GM18909 (cell line): Measurements from ENCODE around the gene ABCC1.
"Not testable (repeated sequence)": the region's sequence is repeated elsewhere in the genome, so short reads cannot be mapped to it uniquely, and the experiment has no call there.

ENCODE experiments used
- ATAC-seq: cut with Tn5 transposase; IDR thresholded peaks from one replicate; pipeline ENCODE4 v1.9.1; 2021; ENCODE audit warnings: mild to moderate bottlenecking; ENCODE audit not compliant: unreplicated experiment, poor library complexity

ABCC1 gene

DNA sequence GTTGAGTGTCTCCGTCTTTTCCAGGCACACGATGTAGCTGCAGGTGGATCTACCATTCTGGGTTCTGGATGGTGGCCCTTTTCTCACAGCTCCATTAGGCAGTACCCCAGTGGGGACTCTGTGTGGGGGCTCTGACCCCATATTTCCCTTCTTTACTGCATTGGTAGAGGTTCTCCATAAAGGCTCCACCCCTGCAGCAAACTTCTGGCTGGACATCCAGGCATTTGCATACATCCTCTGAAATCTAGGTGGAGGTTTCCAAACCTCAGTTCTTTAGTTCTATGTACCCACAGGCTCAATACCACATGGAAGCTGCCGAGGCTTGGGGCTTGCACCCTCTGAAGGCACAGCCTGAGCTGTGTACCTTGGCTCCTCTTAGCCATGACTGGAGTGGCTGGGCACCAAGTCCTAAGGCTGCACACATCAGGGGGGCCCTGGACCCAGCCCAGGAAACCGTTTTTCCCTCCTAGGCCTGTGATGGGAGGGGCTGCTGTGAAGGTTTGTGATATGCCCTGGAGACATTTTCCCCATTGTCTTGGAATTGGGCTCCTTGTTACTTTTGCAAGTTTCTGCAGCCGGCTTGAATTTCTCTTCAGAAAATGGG is 14.0 kb downstream of the ABCC1 start:
- no peak for ATAC-seq

DNA sequence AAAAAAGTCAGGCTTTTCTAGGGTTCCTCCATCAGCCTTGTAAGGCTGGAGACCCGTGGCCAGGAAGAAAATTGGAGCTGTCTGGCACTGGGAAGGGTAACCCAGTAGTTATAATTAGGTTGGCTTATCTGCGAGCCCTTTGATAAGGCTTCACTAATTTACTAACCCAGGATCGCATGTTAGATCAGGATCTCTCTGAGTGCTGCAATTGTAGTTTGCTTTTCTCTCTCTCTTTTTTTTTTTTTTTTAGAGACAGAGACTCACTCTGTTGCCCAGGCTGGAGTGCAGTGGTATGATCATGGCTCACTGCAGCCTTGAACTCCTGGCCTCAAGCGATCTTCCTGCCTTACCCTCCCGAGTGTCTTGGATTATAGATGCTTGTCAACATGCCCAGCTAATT is 17.0 kb downstream of the ABCC1 start:
- ATAC-seq: no peak

- ATAC-seq: no peak
These were observed 17.6 kb downstream of the ABCC1 start for GRCh38 chr16:15966836-15967546.

DNA sequence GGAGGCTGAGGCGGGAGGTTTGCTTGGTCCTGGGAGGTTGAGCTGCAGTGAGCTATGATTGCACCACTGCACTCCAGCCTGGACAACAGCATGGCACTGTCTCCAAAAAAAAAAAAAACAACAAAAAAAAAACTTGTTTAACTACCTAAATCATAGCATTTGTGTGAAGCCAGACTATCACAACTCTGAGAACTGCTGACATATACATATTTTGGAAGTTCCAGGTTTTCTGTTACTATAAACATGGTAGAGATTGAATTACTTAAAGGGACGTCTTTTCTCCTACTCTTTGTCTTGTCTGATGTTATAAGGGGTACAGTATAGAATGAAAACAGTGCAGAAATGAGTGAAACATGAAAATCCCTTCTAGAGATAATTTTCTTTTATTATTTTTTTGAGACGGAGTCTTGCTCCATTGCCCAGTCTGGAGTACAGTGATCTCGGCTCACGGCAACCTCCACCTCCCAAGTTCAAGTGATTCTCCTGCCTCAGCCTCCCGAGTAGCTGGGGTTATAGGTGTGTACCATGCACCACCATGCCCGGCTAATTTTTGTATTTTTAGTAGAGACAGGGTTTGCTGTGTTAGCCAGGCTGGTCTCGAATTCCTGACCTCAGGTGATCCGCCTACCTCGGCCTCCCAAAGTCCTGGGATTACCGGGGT is 18.4 kb downstream of the ABCC1 start:
- no peak for ATAC-seq

DNA sequence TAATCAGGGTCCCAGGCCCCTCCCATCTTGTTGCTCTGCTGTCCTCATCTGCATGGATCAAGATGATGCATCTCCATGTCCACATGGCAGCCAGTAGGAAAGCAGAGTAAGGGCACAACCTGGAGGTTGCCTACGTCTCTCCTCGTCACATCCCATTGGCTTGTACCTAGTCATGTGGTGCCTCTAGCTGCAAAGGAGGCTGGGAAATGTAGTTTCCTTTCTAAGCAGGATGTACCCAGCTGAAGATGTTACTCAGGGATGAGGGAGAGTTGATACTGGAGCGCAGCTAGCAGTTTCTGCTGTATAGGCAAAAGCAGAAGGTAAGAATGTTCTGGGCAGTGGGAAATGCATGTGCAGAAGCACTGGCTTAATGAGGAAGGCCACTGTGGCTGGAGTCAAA is 20.8 kb downstream of the ABCC1 start:
- ATAC-seq: no peak

DNA sequence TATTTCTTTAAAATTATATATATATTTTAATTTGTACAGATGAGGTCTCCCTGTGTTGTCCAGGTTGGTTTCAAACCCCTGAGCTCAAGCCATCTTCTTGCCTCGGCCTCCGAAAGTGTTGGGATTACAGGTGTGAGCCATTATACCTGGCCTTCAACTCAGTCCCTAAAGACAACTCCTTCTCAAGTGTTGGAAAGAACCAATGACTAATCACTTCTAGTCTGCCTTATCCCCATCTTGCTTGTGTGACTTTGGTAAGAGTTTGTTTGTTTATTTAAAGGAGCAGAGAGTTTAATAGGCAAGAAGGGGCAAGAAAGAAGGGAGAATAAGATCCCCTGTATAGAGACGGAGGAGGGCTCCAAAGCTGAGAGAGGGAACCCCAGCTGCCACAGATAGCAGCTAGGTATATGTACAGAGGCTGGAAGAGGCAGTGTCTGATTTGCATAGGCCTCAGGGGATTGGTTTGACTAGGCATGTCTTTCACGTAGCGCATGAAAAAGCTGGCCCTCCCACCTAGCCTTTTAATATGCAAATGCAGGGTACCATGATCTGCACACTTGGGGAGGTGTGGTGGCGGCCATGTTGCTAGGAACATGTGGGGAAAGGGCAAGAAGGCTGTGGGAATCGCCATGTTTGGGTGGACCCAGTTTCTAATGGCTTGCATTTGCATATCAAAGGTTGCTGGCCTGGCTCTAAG is 21.5 kb downstream of the ABCC1 start:
- ATAC-seq: no peak

GRCh38 chr16:15971440-15971815 is 22.0 kb downstream of the ABCC1 start:
- ATAC-seq: no peak

- ATAC-seq: no peak
These were observed 22.8 kb downstream of the ABCC1 start for GRCh38 chr16:15972046-15972868.

DNA sequence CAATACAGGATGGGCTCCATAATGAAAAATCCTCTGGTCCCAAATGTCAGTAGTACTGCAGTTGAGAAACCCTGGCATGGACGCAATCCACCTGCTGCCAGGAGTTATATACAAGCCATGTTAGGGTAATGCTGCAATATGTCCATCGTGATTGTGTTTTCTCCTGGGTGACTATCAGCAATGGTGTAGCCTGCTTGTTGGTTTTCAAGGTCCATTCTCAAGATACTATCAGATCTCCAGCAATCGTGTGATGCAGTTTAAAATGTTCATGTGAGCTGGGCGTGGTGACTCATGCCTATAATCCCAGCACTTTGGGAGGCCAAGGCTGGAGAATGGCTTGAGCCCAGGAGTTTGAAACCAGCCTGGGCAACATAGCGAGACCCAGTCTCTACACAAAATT is 24.0 kb downstream of the ABCC1 start:
- ATAC-seq: no peak

- no peak for ATAC-seq
These were observed 24.6 kb downstream of the ABCC1 start for GRCh38 chr16:15974057-15974456.

DNA sequence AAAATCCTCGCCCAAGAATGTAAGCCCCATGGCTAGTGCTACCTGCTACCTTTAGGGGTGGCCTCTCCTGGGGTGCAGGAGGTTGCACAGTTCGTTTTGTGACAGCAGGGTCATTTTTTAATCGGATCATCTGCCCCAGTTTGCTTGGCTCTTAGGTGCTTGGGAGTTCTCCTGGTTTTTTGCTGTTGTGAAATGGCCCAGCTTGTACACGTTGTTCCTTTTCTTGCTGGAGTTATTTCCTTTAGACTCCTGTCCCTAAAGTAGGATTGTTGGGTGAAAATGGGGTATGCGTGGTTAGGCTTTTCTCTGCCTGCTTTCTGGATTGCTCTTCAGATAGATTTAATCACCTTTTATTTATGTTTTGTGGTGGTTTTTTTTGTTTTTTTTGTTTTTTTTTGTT is 25.8 kb downstream of the ABCC1 start:
- no peak for ATAC-seq

DNA sequence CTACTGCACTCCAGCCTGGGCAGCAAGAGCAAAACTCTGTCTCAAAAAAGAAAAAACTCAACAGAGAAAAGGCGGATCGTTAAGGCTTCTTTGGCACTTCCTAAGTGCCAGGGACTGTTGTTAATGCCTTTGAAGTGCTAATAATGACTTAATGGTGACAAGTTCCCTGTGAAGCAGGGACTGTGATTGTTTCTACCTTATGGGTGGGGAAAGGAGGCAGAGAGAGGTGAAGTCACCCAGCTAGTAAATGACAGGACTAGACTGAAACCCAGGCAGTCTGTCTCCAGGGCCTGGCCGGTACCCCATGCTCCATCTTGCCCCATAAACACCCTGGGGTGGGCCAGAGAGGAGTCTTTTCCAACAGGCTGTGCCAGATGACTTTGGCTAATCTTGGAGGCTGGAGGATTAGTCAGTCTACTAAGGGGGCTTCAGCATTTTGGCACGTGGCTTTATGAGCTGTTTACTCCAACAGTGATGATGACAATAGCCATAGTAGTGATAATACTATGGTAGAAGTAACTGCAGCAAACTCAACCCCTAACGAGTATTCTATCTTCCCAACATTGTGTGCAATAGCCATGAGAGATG is 26.9 kb downstream of the ABCC1 start:
- no peak for ATAC-seq

DNA sequence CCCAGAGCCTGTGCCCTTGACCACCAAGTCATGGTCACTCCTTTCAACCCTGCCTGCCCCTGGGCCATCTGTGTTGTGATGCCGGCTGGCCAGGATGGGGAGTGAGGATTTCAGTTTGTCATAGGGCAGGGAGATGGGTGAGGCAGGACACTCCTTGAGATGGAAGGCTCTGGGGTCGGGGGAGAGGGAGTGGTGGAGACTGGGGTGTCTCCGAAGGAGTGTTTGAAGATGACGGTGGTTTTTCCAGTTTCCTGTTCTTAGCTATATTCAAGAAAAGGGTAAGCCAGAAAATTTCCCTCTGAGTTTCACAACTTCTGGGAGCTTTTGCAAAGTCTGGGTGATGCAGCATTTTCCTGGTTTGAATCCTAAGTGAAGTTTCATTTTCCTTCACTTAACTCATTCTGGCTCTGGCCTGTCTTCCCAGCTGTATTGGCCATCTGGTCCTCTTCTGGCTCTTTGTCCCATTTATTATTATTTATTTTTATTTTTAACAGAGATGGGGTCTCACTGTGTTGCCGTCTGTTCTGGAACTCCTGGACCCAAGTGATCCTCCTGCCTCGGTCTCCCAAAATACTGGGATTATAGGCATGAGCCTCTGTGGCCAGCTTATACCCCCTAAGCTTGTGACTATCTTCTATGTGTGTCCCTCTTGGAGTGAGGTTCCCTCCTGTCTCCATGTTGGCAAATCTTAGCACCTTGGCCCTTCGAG is 27.7 kb downstream of the ABCC1 start:
- no peak for ATAC-seq

DNA sequence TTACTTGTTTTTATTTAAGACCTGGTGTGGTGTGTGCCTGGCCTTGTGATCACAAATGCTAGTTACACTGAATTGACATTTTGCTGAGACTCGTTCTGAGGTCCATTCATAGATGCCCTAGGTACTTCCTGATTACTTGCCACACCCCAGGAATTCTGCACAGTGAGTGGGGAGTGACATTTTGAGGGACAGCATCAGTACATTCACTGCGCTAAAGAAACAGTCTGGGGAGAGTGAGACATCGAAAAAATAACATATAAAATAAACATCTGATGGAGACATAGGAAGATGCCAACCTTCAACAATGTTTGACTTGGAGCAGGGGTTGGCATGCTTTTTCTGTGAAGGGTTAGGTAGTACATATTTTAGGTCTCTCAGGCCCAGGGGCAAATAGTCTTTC is 30.4 kb downstream of the ABCC1 start:
- no peak for ATAC-seq

DNA sequence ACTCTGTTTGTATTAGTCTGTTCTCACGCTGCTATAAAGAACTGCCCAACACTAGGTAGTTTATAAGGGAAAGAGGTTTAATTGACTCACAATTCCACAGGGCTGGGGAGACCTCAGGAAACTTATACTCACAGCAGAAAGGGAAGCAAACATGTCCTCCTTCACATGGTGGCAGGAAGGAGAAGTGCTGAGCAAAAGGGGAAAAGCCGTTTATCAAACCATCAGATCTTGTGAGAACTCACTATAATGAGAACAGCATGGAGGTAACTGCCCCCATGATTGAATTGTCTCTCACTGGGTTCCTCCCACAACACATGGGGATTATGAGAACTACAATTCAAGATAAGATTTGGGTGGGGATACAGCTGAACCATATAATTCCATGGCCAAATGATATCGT is 30.9 kb downstream of the ABCC1 start:
- ATAC-seq: no peak

DNA sequence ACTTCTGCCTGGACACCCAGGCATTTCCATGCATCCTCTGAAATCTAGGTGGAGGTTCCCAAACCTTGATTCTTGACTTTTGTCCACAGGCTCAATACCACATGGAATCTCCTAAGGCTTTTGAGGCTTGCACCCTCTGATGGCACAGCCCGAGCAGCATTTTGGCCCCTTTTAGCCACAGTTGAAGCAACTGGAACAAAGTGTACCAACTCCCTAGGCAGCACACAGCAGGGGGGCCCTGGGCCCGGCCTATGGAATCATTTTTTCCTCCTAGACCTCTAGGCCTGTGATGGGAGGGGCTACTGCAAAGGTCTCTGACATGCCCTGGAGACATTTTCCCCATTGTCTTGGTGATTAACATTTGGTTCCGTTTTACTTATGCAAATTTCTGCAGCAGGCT is 32.0 kb downstream of the ABCC1 start:
- ATAC-seq: no peak

DNA sequence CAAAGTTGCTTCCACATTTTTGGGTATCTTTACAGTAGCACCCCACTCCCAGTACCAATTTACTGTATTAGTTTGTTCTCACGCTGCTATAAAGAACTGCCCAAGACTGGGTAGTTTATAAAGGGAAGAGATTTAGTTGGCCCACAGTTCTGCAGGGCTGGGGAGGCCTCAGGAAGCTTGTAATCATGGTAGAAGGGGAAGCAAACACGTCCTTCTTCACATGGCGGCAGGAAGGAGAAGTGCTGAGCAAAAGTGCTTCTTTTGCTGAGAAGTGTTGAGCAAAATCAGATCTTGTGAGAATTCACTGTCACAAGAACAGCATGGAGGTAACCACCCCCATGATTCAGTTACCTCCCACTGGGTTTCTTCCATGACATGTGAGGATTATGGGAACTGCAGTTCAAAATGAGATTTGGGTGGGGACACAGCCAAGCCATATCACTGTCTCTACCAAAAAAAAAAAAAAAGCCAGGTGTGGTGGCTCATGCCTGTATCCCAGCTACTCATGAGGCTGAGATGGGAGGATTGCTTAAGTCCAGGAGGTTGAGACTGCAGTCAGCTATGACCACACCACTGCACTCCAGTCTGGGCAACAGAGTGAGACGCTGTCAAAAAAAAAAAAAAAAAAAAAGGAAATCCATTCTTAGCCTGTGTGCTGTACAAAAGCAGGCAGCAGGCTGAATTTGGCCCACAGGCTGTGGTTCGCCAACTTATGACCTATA is 32.9 kb downstream of the ABCC1 start:
- not testable (repeated sequence) for ATAC-seq

GRCh38 chr16:15983898-15984297 is 34.5 kb downstream of the ABCC1 start:
- no peak for ATAC-seq

GRCh38 chr16:15985144-15985543 is 35.7 kb downstream of the ABCC1 start:
- no peak for ATAC-seq
